ENCODE results near the gene PMEPA1.

Gene PMEPA1

DNA sequence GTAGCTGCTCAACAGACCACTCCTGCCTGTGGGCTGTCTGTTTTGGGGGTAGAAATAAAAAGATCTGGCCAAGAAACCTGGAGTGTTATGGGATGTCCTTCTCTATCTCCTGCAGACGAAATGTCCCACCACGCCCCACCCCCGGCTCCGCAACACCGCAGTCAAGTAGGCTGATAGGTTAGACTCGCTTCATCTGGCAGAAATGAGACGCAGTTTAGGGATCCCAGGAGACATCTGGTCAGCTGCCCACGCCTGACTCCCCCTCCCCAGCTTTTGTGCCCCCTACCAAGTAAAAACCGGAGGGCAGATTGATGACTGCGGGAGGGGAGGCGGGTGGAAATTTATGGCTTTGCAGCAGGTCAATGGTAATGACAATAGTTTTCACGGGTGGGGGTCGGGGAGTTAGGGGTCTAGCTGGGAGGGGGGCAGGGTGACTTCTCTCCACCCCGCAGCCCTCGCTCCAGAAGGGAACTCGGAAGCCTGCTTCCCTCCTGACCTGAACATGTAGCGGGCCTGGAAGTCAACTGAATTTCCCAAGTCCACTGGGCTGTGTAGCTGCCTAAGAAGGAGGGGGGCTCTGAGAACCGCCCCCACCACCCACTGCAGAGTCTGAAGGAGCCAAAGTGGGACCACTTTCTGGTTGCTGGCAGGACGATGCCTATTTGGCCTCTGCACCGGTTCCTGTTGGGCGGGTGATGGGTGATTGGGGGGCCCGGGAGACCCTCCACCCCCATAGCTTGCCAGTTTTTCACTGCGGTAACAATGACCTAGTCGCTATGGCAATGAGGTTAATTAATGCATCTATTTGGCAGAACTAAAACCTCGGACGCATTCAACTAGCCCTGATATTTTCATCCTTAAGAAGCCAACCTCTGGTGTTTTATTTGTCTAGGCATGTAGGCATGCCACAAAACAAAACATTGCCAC lies 25.7 kb downstream of the PMEPA1 start:
- TF ChIP-seq, protein P1, sequence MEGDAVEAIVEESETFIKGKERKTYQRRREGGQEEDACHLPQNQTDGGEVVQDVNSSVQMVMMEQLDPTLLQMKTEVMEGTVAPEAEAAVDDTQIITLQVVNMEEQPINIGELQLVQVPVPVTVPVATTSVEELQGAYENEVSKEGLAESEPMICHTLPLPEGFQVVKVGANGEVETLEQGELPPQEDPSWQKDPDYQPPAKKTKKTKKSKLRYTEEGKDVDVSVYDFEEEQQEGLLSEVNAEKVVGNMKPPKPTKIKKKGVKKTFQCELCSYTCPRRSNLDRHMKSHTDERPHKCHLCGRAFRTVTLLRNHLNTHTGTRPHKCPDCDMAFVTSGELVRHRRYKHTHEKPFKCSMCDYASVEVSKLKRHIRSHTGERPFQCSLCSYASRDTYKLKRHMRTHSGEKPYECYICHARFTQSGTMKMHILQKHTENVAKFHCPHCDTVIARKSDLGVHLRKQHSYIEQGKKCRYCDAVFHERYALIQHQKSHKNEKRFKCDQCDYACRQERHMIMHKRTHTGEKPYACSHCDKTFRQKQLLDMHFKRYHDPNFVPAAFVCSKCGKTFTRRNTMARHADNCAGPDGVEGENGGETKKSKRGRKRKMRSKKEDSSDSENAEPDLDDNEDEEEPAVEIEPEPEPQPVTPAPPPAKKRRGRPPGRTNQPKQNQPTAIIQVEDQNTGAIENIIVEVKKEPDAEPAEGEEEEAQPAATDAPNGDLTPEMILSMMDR (IDR thresholded peaks at IDR 0.05; ENCODE audit: low read depth, low read length): no peak
- TF ChIP-seq EZH2phosphoT487 (IDR thresholded peaks at IDR 0.05; ENCODE audit: low read depth): no peak
- Histone ChIP-seq H3K9me3 (ENCODE audit: insufficient read depth, low read length) (no peaks in the 10 kb centered on the region), H3K4me2 (ENCODE audit: low read length) (no peak overlapping the region), H3K4me3 (ENCODE audit: low read length) (no peak overlapping the region), H3K27me3 (ENCODE audit: low read depth, low read length) (peaks cover 84% of the 10 kb centered on the region), H3K27ac (ENCODE audit: low read length) (no peak overlapping the region), H4K20me1 (ENCODE audit: insufficient read depth, low read length) (no peaks in the 10 kb centered on the region), H3K4me1 (ENCODE audit: low read length) (peaks cover 42% of the 10 kb centered on the region), H3K36me3 (replicated peaks; ENCODE audit: low read depth, low read length) (no peaks in the 10 kb centered on the region), H3K79me2 (ENCODE audit: low read length) (no peaks in the 10 kb centered on the region), H2AFZ (ENCODE audit: low read depth, low read length) (no peak overlapping the region), H3K9ac (ENCODE audit: low read length) (no peak overlapping the region)

DNA sequence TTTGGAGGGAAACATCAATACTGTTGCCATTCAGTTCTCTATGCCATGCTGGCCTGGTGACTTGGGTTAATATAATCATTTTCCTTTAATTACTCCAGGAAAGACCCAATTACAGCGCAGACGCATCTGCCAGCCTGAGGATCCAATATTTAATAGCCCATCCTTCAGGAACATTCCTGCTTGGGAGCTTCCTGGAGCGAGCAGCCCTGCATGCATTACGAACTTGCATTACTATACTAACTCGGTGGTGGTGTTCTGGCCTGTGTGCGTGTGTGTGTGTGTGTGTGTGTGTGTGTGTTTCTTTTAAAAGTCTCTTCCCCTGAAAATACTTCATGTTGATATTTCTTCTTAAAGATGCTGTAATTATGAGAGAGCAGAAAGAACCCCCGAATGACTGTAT lies 26.5 kb downstream of the PMEPA1 start:
- H3K79me2 ChIP-seq (ENCODE audit: low read length): no peaks in the 10 kb centered on the region
- H3K9ac ChIP-seq (ENCODE audit: low read length): no peak overlapping the region
- peaks cover 51% of the 10 kb centered on the region for H3K4me1 ChIP-seq (ENCODE audit: low read length)

DNA sequence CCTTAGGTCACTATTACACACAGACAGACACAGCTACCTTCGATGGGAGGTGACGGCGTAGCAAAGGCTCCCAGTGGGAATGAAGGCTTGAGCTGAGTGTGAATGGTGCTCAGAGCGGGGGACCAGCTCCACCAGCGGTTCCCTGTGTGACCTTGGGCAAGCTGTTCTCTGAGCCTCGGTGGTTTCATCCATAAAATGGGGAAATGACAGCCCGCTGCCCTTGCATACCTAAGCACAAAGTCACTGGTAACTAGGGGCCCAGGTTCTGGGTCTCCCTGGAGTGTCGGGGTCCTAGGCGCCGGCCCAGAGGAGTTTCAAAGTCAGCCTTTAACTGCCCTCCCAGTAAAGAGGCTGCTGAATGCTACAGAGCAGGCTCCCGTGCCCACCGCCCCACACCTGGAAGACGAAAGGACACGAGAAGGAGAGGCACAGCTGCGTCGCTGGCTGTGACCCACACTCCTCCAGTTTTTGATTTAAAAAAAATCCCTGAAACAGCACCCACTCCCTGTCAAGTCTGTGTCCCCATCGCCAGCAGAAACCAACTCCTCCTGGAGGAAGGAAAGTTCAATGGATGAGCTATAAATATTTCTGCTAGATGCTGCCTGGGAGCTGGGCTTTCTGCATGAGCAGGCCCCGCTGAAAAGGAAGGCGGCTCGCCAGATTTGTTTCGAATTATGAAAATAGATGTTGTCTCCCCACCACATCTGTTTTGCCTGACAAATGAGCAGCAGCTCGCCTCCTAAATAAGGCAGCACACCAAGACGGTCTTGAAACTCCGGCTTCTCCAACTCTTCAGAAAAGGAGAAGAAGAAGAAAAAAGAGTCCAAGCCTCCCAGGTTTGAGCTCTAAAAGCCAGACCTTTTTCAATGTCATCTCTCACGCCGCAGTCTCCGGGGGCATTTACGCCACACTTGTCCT lies 27.4 kb downstream of the PMEPA1 start:
- no peak overlapping the region for H3K9ac ChIP-seq (ENCODE audit: low read length)
- H3K4me3 ChIP-seq (ENCODE audit: low read length): no peak overlapping the region
- peaks cover 59% of the 10 kb centered on the region for H3K4me1 ChIP-seq (ENCODE audit: low read length)
- no peaks in the 10 kb centered on the region for H4K20me1 ChIP-seq (ENCODE audit: insufficient read depth, low read length)
- peaks cover 83% of the 10 kb centered on the region for H3K27me3 ChIP-seq (ENCODE audit: low read depth, low read length)
- H3K27ac ChIP-seq (ENCODE audit: low read length): no peak overlapping the region
- H3K4me2 ChIP-seq (ENCODE audit: low read length): peak overlapping the region; percentile 53
- no peaks in the 10 kb centered on the region for H3K36me3 ChIP-seq (replicated peaks; ENCODE audit: low read depth, low read length)
- TF ChIP-seq EZH2phosphoT487 (IDR thresholded peaks at IDR 0.05; ENCODE audit: low read depth): no peak; the same call in 1 of the 2 replicates
- TF ChIP-seq, protein P1 (IDR thresholded peaks at IDR 0.05; ENCODE audit: low read depth, low read length): no peak
- H3K9me3 ChIP-seq (ENCODE audit: insufficient read depth, low read length): no peaks in the 10 kb centered on the region
- H2AFZ ChIP-seq (ENCODE audit: low read depth, low read length): no peak overlapping the region
- no peaks in the 10 kb centered on the region for H3K79me2 ChIP-seq (ENCODE audit: low read length)

More for the DNA sequence above, 26.5 kb downstream of the PMEPA1 start:
- H3K4me2 ChIP-seq (ENCODE audit: low read length): 0 out of 2 replicates have a peak overlapping the region, but pooled peaks have one; percentile 53
- H4K20me1 ChIP-seq (ENCODE audit: insufficient read depth, low read length): no peaks in the 10 kb centered on the region
- H2AFZ ChIP-seq (ENCODE audit: low read depth, low read length): no peak overlapping the region
- H3K36me3 ChIP-seq (replicated peaks; ENCODE audit: low read depth, low read length): no peaks in the 10 kb centered on the region
- H3K9me3 ChIP-seq (ENCODE audit: insufficient read depth, low read length): no peaks in the 10 kb centered on the region
- no peak overlapping the region for H3K4me3 ChIP-seq (ENCODE audit: low read length)
- TF ChIP-seq EZH2phosphoT487 (IDR thresholded peaks at IDR 0.05; ENCODE audit: low read depth): no peak
- TF ChIP-seq, protein P1 (IDR thresholded peaks at IDR 0.05; ENCODE audit: low read depth, low read length): no peak
- peaks cover 82% of the 10 kb centered on the region for H3K27me3 ChIP-seq (ENCODE audit: low read depth, low read length)
- no peak overlapping the region for H3K27ac ChIP-seq (ENCODE audit: low read length)

All from OCI-LY3 (cell line).